ENCODE data around the gene FURIN. TPM values are rescaled to one million over a fixed set of nuclear protein-coding genes. Genes with fewer than 3 reads are reported as not detected.

The FURIN gene
- total and polyA plus RNA-seq, 2 donors (not counting 1 experiment from before 2014, with no cell fraction given): 19.4 to 27.9 TPM

- no peak for DNase-seq (ENCODE audit: low read depth in 2 of 2)
- H3K4me3 ChIP-seq (replicated peaks in 1 of 4; ENCODE audit: control extremely low read depth in 1 of 4, insufficient read depth in 1 of 4, low read depth in 3 of 4, low read length in 4 of 4): no peak overlapping the region
- TF ChIP-seq EZH2 (IDR thresholded peaks at IDR 0.05; ENCODE audit: low read length, missing control alignments): no peak
- TF ChIP-seq CTCF (conservative IDR thresholded peaks at IDR 0.05 in 1 of 2, IDR thresholded peaks at IDR 0.05 in 1 of 2; ENCODE audit: low read depth in 1 of 2, low read length in 2 of 2): no peak
- no peaks in the 10 kb centered on the region for H4K20me1 ChIP-seq (ENCODE audit: control insufficient read depth, extremely low read depth, insufficient read depth, low read length)
- peaks cover 17% of the 10 kb centered on the region for H3K36me3 ChIP-seq (ENCODE audit: control insufficient read depth, insufficient read depth, low read length)
- H3K4me1 ChIP-seq (ENCODE audit: control insufficient read depth, extremely low read depth, insufficient read depth, low read length): no peaks in the 10 kb centered on the region
- no peak overlapping the region for H2AFZ ChIP-seq (ENCODE audit: low read length)
- H3K4me2 ChIP-seq (ENCODE audit: extremely low read depth, insufficient read depth, low read length): no peak overlapping the region
- H3K9me3 ChIP-seq (ENCODE audit: control insufficient read depth, insufficient read depth, low read depth, low read length): no peaks in the 10 kb centered on the region
- no peaks in the 10 kb centered on the region for H3K79me2 ChIP-seq (ENCODE audit: control insufficient read depth, insufficient read depth, low read length)
- no peak overlapping the region for H3K27ac ChIP-seq (ENCODE audit: insufficient read depth, low read length)
- H3K9ac ChIP-seq (ENCODE audit: insufficient read depth, low read length): no peak overlapping the region
- H3K27me3 ChIP-seq (ENCODE audit: control insufficient read depth, insufficient read depth, low read length): no peaks in the 10 kb centered on the region
These were observed 44.3 kb downstream of the FURIN start for GRCh38 chr15:90912770-90913075.

GRCh38 chr15:90913398-90913944 lies 45.1 kb downstream of the FURIN start:
- Histone ChIP-seq H3K27ac (ENCODE audit: insufficient read depth, low read length) (no peak overlapping the region), H3K27me3 (ENCODE audit: control insufficient read depth, insufficient read depth, low read length) (no peaks in the 10 kb centered on the region), H3K9ac (ENCODE audit: insufficient read depth, low read length) (no peak overlapping the region), H3K4me3 (replicated peaks in 1 of 4; ENCODE audit: control extremely low read depth in 1 of 4, insufficient read depth in 1 of 4, low read depth in 3 of 4, low read length in 4 of 4) (no peak overlapping the region), H3K4me2 (ENCODE audit: extremely low read depth, insufficient read depth, low read length) (no peak overlapping the region), H4K20me1 (ENCODE audit: control insufficient read depth, extremely low read depth, insufficient read depth, low read length) (no peaks in the 10 kb centered on the region), H3K79me2 (ENCODE audit: control insufficient read depth, insufficient read depth, low read length) (no peaks in the 10 kb centered on the region), H3K36me3 (ENCODE audit: control insufficient read depth, insufficient read depth, low read length) (peaks cover 20% of the 10 kb centered on the region), H3K9me3 (ENCODE audit: control insufficient read depth, insufficient read depth, low read depth, low read length) (no peaks in the 10 kb centered on the region), H3K4me1 (ENCODE audit: control insufficient read depth, extremely low read depth, insufficient read depth, low read length) (no peaks in the 10 kb centered on the region), H2AFZ (ENCODE audit: low read length) (no peak overlapping the region)
- no peak for DNase-seq (ENCODE audit: low read depth in 2 of 2)
- TF ChIP-seq EZH2 (IDR thresholded peaks at IDR 0.05; ENCODE audit: low read length, missing control alignments): no peak
- no peak for TF ChIP-seq CTCF (conservative IDR thresholded peaks at IDR 0.05 in 1 of 2, IDR thresholded peaks at IDR 0.05 in 1 of 2; ENCODE audit: low read depth in 1 of 2, low read length in 2 of 2)

- Histone ChIP-seq H3K79me2 (ENCODE audit: control insufficient read depth, insufficient read depth, low read length) (no peaks in the 10 kb centered on the region), H3K4me2 (ENCODE audit: extremely low read depth, insufficient read depth, low read length) (no peak overlapping the region), H3K4me3 (replicated peaks in 1 of 4; ENCODE audit: control extremely low read depth in 1 of 4, insufficient read depth in 1 of 4, low read depth in 3 of 4, low read length in 4 of 4) (no peak overlapping the region), H4K20me1 (ENCODE audit: control insufficient read depth, extremely low read depth, insufficient read depth, low read length) (no peaks in the 10 kb centered on the region), H3K9me3 (ENCODE audit: control insufficient read depth, insufficient read depth, low read depth, low read length) (no peaks in the 10 kb centered on the region), H3K9ac (ENCODE audit: insufficient read depth, low read length) (no peak overlapping the region), H3K27ac (ENCODE audit: insufficient read depth, low read length) (no peak overlapping the region), H2AFZ (ENCODE audit: low read length) (no peak overlapping the region), H3K27me3 (ENCODE audit: control insufficient read depth, insufficient read depth, low read length) (no peaks in the 10 kb centered on the region), H3K36me3 (ENCODE audit: control insufficient read depth, insufficient read depth, low read length) (peaks cover 20% of the 10 kb centered on the region), H3K4me1 (ENCODE audit: control insufficient read depth, extremely low read depth, insufficient read depth, low read length) (no peaks in the 10 kb centered on the region)
- no peak for TF ChIP-seq CTCF (conservative IDR thresholded peaks at IDR 0.05 in 1 of 2, IDR thresholded peaks at IDR 0.05 in 1 of 2; ENCODE audit: low read depth in 1 of 2, low read length in 2 of 2)
- TF ChIP-seq EZH2 (IDR thresholded peaks at IDR 0.05; ENCODE audit: low read length, missing control alignments): no peak
- DNase-seq (ENCODE audit: low read depth in 2 of 2): no peak
These were observed 46.1 kb downstream of the FURIN start for GRCh38 chr15:90914305-90915080.

Measured in fibroblast of lung (primary cell).